ENCODE measurements around the gene MRTFA. TPM values are rescaled to one million over a fixed set of nuclear protein-coding genes. Genes with fewer than 3 reads are reported as not detected.

MRTFA gene
- total and polyA plus RNA-seq, 2 of the 13 experiments (the other 11 are each of a cell fraction or from before 2014, with no cell fraction given) = 2.4 to 8.2 TPM

DNA sequence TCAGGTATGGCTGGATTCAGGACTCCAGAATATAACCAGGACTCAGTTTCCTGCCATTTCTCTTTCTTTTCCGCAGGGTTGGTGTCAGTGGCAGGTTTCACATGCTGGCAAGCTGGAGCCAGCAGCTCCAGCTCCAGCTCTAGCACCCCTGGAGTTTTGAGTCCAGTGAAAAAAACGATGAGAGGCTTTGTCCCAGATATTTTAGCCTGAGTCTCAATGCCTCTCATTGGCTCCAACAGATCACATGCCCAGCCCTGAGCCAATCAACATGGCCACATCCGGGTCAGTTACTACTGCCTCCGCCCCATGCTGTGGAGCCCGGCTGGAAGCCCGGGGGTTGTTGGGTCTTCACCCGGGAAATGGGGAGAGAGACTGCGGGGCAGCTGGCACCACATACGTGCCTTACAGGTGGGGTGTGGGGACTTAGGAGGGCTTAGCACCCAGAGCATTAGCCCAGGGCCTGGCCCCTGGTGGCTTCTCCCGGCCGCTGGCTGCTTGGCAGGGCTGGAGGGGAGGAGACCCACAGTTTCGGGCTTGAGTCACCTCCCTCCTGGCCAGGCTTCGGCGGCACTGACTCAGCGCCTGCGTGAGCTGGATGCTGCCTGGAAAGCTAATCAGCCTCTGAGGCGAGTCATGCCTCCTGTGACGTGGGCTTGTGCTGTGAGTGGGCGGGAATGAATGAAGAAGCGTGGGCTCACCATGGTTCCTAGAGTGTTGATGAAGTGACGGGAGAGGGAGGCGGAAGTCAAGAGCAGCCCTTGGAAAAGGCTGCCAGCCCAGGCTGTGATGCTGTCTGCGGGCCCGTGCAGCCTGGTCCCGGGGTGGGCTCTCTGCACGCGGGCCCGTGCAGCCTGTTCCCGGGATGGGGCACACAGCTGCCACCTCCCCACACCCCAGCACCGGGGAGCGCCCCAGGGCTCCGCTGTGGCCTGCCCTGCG, 15.3 kb upstream of the MRTFA start (continued):
- TF ChIP-seq, protein P1, sequence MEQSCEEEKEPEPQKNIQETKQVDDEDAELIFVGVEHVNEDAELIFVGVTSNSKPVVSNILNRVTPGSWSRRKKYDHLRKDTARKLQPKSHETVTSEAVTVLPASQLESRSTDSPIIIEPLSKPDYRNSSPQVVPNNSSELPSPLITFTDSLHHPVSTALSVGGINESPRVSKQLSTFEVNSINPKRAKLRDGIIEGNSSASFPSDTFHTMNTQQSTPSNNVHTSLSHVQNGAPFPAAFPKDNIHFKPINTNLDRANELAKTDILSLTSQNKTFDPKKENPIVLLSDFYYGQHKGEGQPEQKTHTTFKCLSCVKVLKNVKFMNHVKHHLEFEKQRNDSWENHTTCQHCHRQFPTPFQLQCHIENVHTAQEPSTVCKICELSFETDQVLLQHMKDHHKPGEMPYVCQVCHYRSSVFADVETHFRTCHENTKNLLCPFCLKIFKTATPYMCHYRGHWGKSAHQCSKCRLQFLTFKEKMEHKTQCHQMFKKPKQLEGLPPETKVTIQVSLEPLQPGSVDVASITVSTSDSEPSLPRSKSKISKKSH (CRISPR knock-in tag; IDR thresholded peaks at IDR 0.05; ENCODE audit: borderline replicate concordance) = 0 out of 2 replicates have a peak, but pooled peaks have one; percentile 20
- TF ChIP-seq, protein P2, sequence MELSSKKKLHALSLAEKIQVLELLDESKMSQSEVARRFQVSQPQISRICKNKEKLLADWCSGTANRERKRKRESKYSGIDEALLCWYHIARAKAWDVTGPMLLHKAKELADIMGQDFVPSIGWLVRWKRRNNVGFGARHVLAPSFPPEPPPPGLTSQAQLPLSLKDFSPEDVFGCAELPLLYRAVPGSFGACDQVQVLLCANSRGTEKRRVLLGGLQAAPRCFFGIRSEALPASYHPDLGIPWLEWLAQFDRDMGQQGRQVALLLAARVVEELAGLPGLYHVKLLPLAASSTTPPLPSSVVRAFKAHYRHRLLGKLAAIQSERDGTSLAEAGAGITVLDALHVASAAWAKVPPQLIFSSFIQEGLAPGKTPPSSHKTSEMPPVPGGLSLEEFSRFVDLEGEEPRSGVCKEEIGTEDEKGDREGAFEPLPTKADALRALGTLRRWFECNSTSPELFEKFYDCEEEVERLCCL (CRISPR knock-in tag; IDR thresholded peaks at IDR 0.05; ENCODE audit: borderline replicate concordance) = peak; percentile 86; the same call in 1 of the 2 replicates
- TF ChIP-seq, protein P3, sequence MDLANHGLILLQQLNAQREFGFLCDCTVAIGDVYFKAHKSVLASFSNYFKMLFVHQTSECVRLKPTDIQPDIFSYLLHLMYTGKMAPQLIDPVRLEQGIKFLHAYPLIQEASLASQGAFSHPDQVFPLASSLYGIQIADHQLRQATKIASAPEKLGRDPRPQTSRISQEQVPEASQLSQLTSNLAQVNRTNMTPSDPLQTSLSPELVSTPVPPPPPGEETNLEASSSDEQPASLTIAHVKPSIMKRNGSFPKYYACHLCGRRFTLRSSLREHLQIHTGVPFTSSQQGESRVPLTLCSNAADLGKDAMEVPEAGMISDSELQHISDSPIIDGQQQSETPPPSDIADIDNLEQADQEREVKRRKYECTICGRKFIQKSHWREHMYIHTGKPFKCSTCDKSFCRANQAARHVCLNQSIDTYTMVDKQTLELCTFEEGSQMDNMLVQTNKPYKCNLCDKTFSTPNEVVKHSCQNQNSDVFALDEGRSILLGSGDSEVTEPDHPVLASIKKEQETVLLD (CRISPR knock-in tag; IDR thresholded peaks at IDR 0.05; ENCODE audit: low read depth) = no peak
- TF ChIP-seq JDP2 (CRISPR knock-in tag; IDR thresholded peaks at IDR 0.05; ENCODE audit: borderline replicate concordance) = no peak
- no peak for TF ChIP-seq HMGA1 (CRISPR knock-in tag; conservative IDR thresholded peaks at IDR 0.05)
- TF ChIP-seq ZNF329 (CRISPR knock-in tag; IDR thresholded peaks at IDR 0.05; ENCODE audit: low read depth) = peak; percentile 96
- TF ChIP-seq, protein P4, sequence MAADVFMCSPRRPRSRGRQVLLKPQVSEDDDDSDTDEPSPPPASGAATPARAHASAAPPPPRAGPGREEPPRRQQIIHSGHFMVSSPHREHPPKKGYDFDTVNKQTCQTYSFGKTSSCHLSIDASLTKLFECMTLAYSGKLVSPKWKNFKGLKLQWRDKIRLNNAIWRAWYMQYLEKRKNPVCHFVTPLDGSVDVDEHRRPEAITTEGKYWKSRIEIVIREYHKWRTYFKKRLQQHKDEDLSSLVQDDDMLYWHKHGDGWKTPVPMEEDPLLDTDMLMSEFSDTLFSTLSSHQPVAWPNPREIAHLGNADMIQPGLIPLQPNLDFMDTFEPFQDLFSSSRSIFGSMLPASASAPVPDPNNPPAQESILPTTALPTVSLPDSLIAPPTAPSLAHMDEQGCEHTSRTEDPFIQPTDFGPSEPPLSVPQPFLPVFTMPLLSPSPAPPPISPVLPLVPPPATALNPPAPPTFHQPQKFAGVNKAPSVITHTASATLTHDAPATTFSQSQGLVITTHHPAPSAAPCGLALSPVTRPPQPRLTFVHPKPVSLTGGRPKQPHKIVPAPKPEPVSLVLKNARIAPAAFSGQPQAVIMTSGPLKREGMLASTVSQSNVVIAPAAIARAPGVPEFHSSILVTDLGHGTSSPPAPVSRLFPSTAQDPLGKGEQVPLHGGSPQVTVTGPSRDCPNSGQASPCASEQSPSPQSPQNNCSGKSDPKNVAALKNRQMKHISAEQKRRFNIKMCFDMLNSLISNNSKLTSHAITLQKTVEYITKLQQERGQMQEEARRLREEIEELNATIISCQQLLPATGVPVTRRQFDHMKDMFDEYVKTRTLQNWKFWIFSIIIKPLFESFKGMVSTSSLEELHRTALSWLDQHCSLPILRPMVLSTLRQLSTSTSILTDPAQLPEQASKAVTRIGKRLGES (CRISPR knock-in tag; IDR thresholded peaks at IDR 0.05; ENCODE audit: borderline replicate concordance) = no peak; the same call in 1 of the 2 replicates
- TF ChIP-seq JUN (CRISPR knock-in tag; IDR thresholded peaks at IDR 0.05) = no peak; the same call in 1 of the 2 replicates
- TF ChIP-seq, protein P5, sequence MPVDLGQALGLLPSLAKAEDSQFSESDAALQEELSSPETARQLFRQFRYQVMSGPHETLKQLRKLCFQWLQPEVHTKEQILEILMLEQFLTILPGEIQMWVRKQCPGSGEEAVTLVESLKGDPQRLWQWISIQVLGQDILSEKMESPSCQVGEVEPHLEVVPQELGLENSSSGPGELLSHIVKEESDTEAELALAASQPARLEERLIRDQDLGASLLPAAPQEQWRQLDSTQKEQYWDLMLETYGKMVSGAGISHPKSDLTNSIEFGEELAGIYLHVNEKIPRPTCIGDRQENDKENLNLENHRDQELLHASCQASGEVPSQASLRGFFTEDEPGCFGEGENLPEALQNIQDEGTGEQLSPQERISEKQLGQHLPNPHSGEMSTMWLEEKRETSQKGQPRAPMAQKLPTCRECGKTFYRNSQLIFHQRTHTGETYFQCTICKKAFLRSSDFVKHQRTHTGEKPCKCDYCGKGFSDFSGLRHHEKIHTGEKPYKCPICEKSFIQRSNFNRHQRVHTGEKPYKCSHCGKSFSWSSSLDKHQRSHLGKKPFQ (CRISPR knock-in tag; IDR thresholded peaks at IDR 0.05; ENCODE audit: insufficient replicate concordance) = peak; percentile 87
- TF ChIP-seq MED13 (CRISPR knock-in tag; IDR thresholded peaks at IDR 0.05) = peak; percentile 53; the same call in 1 of the 2 replicates
- no peak for TF ChIP-seq MIXL1 (CRISPR knock-in tag; IDR thresholded peaks at IDR 0.05)
- TF ChIP-seq MTA3 (CRISPR knock-in tag; IDR thresholded peaks at IDR 0.05) = no peak
- peak; percentile 47; the same call in 1 of the 2 replicates for TF ChIP-seq RXRB (CRISPR knock-in tag; IDR thresholded peaks at IDR 0.05; ENCODE audit: borderline replicate concordance)
- TF ChIP-seq ZNF251 (CRISPR knock-in tag; IDR thresholded peaks at IDR 0.05) = no peak
- TF ChIP-seq ATM (IDR thresholded peaks at IDR 0.05; ENCODE audit: borderline replicate concordance) = no peak

Data from HepG2 (cell line).